WTC11 (cell line): ENCODE measurements around the gene CD46. TPM values are rescaled to one million over a fixed set of nuclear protein-coding genes. Genes with fewer than 3 reads are reported as not detected.

ENCODE experiments used
- ATAC-seq: fragments of 200-7000 bp; cut with Tn5 transposase; 2 replicates; pipeline ENCODE4 v1.10.0; 2021; ENCODE audit warnings: mild to moderate bottlenecking, moderate library complexity
- CTCF ChIA-PET: fragments of 300-600 bp; sonication (Branson Sonifier 250); formaldehyde crosslinking; loops from one replicate; lab custom pipeline; 2021; ENCODE audit warnings: antibody characterized with exemption; lab: Charles Lee
- POLR2A ChIA-PET: fragments of 350-600 bp; sonication (Branson Sonifier 250); formaldehyde crosslinking; loops from one replicate; lab custom pipeline; 2021; ENCODE audit warnings: antibody characterized with exemption; lab: Charles Lee
- DNase-seq: peaks from one replicate; pipeline ENCODE4 v3.0.0; 2021; ENCODE audit warnings: low spot score
- H3K27ac Mint-ChIP-seq: 2 replicates; pipeline ENCODE4 v1.8.0; 2021; ENCODE audit warnings: mixed read lengths
- H3K27me3 Mint-ChIP-seq: 2 replicates; pipeline ENCODE4 v1.8.0; 2021; ENCODE audit warnings: low read depth, mild to moderate bottlenecking, moderate library complexity, mixed read lengths
- H3K36me3 Mint-ChIP-seq: 2 replicates; pipeline ENCODE4 v1.8.0; 2021; ENCODE audit warnings: mixed read lengths
- H3K4me1 Mint-ChIP-seq: 2 replicates; pipeline ENCODE4 v1.8.0; 2022; ENCODE audit warnings: mixed read lengths
- H3K4me3 Mint-ChIP-seq: 2 replicates; pipeline ENCODE4 v1.8.0; 2021; ENCODE audit warnings: mild to moderate bottlenecking, moderate library complexity, mixed read lengths
- H3K9me3 Mint-ChIP-seq: 2 replicates; pipeline ENCODE4 v1.8.0; 2021; ENCODE audit warnings: mixed read lengths
- ARID4B ChIP-seq: sonication (generic); formaldehyde crosslinking; IDR thresholded peaks from 2 replicates; pipeline ENCODE4 v1.8.0; 2023; ENCODE audit warnings: missing genetic modification reagents, mild to moderate bottlenecking, borderline replicate concordance
- ATF3 ChIP-seq: sonication (generic); formaldehyde crosslinking; conservative IDR thresholded peaks from 2 replicates; pipeline ENCODE4 v1.8.1; 2022; ENCODE audit warnings: mild to moderate bottlenecking, missing genetic modification reagents
- CREB1 ChIP-seq: sonication (generic); formaldehyde crosslinking; IDR thresholded peaks from 2 replicates; pipeline ENCODE4 v1.8.0; 2023; ENCODE audit warnings: mild to moderate bottlenecking, missing genetic modification reagents
- GABPB1 ChIP-seq: sonication (generic); formaldehyde crosslinking; IDR thresholded peaks from 2 replicates; pipeline ENCODE4 v1.8.1; 2023; ENCODE audit warnings: mild to moderate bottlenecking, missing genetic modification reagents
- GRHL2 ChIP-seq: fragments of 250-450 bp; sonication (Bioruptor Pico); IDR thresholded peaks from 2 replicates; pipeline ENCODE4 v1.8.0; 2022; ENCODE audit warnings: mild to moderate bottlenecking, moderate library complexity; ENCODE audit not compliant: insufficient replicate concordance, severe bottlenecking
- HMGA2 ChIP-seq: fragments of 250-450 bp; sonication (Bioruptor Pico); IDR thresholded peaks from 2 replicates; pipeline ENCODE4 v1.4.0; 2021; ENCODE audit warnings: mild to moderate bottlenecking, moderate library complexity
- JAZF1 ChIP-seq: fragments of 250-450 bp; sonication (Bioruptor Pico); IDR thresholded peaks from 2 replicates; pipeline ENCODE4 v1.9.0; 2021; ENCODE audit warnings: moderate library complexity, mild to moderate bottlenecking, inconsistent platforms
- RELA ChIP-seq: sonication (generic); formaldehyde crosslinking; IDR thresholded peaks from 2 replicates; pipeline ENCODE4 v1.8.1; 2022; ENCODE audit warnings: missing genetic modification reagents, mild to moderate bottlenecking, borderline replicate concordance
- TP53 ChIP-seq: sonication (generic); formaldehyde crosslinking; IDR thresholded peaks from 2 replicates; pipeline ENCODE4 v1.8.1; 2023; ENCODE audit warnings: mild to moderate bottlenecking, missing genetic modification reagents
- USF1 ChIP-seq: sonication (generic); formaldehyde crosslinking; IDR thresholded peaks from 2 replicates; pipeline ENCODE4 v1.8.0; 2022; ENCODE audit warnings: mild to moderate bottlenecking, missing genetic modification reagents
- ZNF416 ChIP-seq: fragments of 250-450 bp; sonication (Bioruptor Pico); IDR thresholded peaks from 2 replicates; pipeline ENCODE4 v1.9.0; 2021; ENCODE audit warnings: mild to moderate bottlenecking, inconsistent platforms
- ZNF425 ChIP-seq: fragments of 250-450 bp; sonication (Bioruptor Pico); conservative IDR thresholded peaks from 2 replicates; pipeline ENCODE4 v1.9.0; 2021; ENCODE audit warnings: mild to moderate bottlenecking
- total RNA-seq: library from RNA; stranded (reverse); gene quantifications from 3 replicates; pipeline ENCODE4 v1.2.3, GENCODE V29; 2021
- TF ChIP-seq, protein P1 (sequence below): sonication (generic); formaldehyde crosslinking; IDR thresholded peaks from 2 replicates; pipeline ENCODE4 v1.8.1; 2022; ENCODE audit warnings: low read depth, missing genetic modification reagents, borderline replicate concordance
- TF ChIP-seq, protein P2 (sequence below): sonication (generic); formaldehyde crosslinking; IDR thresholded peaks from 2 replicates; pipeline ENCODE4 v1.8.0; 2022; ENCODE audit warnings: mild to moderate bottlenecking, missing genetic modification reagents
- TF ChIP-seq, protein P3 (sequence below): fragments of 250-450 bp; sonication (Bioruptor Pico); IDR thresholded peaks from 2 replicates; pipeline ENCODE4 v1.9.0; 2021; ENCODE audit warnings: moderate library complexity, mild to moderate bottlenecking, inconsistent platforms, borderline replicate concordance
- TF ChIP-seq, protein P4 (sequence below): sonication (generic); formaldehyde crosslinking; IDR thresholded peaks from 2 replicates; pipeline ENCODE4 v1.8.0; 2023; ENCODE audit warnings: missing genetic modification reagents
- TF ChIP-seq, protein P5 (sequence below): fragments of 250-450 bp; sonication (Bioruptor Pico); IDR thresholded peaks from 2 replicates; pipeline ENCODE4 v1.9.0; 2021; ENCODE audit warnings: mild to moderate bottlenecking

The CD46 gene
- total RNA-seq, 1 experiment from 2014 or later: 150 TPM

DNA sequence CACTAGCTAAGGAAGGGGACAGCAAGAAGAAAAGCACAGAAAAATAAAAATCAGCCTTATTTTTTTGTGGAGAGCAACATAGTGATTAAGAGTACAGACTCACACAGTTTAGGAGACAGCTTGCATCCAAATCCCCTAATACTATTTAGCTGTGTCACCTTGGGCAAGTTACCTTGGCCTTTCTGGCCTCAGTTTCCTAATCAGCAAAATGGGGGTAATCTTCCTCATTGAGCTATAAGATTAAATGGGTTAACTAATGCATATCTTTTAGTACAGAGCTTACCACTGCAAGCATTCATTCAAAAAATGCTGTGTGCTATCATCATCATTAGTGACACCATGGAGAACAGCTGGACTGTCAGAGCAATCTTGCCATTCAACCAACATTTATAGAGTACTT lies 77.7 kb downstream of the CD46 start:
- H3K9me3 Mint-ChIP-seq: no peaks in the 10 kb centered on the region
- H3K27me3 Mint-ChIP-seq: no peaks in the 10 kb centered on the region
- TF ChIP-seq GRHL2 (CRISPR knock-in tag): no peak
- TF ChIP-seq ATF3 (CRISPR knock-in tag): no peak
- TF ChIP-seq, protein P1, sequence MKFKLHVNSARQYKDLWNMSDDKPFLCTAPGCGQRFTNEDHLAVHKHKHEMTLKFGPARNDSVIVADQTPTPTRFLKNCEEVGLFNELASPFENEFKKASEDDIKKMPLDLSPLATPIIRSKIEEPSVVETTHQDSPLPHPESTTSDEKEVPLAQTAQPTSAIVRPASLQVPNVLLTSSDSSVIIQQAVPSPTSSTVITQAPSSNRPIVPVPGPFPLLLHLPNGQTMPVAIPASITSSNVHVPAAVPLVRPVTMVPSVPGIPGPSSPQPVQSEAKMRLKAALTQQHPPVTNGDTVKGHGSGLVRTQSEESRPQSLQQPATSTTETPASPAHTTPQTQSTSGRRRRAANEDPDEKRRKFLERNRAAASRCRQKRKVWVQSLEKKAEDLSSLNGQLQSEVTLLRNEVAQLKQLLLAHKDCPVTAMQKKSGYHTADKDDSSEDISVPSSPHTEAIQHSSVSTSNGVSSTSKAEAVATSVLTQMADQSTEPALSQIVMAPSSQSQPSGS (CRISPR knock-in tag): no peak
- TF ChIP-seq ZNF425 (CRISPR knock-in tag): no peak
- no peak for TF ChIP-seq ZNF416 (CRISPR knock-in tag)
- no peak for TF ChIP-seq GABPB1 (CRISPR knock-in tag)
- TF ChIP-seq CREB1 (CRISPR knock-in tag): no peak
- ATAC-seq (no peak), DNase-seq (no peak)
- H3K27ac Mint-ChIP-seq: no peak overlapping the region
- H3K4me1 Mint-ChIP-seq: peaks cover 3% of the 10 kb centered on the region; the same call in 1 of the 2 replicates
- CTCF ChIA-PET: interaction anchor here (1.0 to 7.0 kb wide), 11 partner anchors 11 to 168 kb away, joined by 3 to 66 read pairs (median 7); no protein-coding TSS in a partner anchor
- H3K36me3 Mint-ChIP-seq: no peaks in the 10 kb centered on the region
- POLR2A ChIA-PET: interaction anchor here (1.1 to 1.5 kb wide), 2 partner anchors 94 to 133 kb away, joined by 3 read pairs; no protein-coding TSS in a partner anchor
- no peak overlapping the region for H3K4me3 Mint-ChIP-seq

- Mint-ChIP-seq H3K4me3 (no peak overlapping the region), H3K36me3 (no peaks in the 10 kb centered on the region), H3K27ac (no peak overlapping the region), H3K4me1 (peaks cover 3% of the 10 kb centered on the region; the same call in 1 of the 2 replicates), H3K9me3 (no peaks in the 10 kb centered on the region), H3K27me3 (no peaks in the 10 kb centered on the region)
- no peak for ATAC-seq
- DNase-seq: no peak
- POLR2A ChIA-PET: no interaction called here
- CTCF ChIA-PET: interaction anchor here (0.5 to 7.0 kb wide), 5 partner anchors 10 to 132 kb away, joined by 4 to 66 read pairs (median 6); no protein-coding TSS in a partner anchor
- TF ChIP-seq, protein P2, sequence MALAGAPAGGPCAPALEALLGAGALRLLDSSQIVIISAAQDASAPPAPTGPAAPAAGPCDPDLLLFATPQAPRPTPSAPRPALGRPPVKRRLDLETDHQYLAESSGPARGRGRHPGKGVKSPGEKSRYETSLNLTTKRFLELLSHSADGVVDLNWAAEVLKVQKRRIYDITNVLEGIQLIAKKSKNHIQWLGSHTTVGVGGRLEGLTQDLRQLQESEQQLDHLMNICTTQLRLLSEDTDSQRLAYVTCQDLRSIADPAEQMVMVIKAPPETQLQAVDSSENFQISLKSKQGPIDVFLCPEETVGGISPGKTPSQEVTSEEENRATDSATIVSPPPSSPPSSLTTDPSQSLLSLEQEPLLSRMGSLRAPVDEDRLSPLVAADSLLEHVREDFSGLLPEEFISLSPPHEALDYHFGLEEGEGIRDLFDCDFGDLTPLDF (CRISPR knock-in tag): no peak
- TF ChIP-seq ARID4B (CRISPR knock-in tag): no peak
- no peak for TF ChIP-seq JAZF1 (CRISPR knock-in tag)
- no peak for TF ChIP-seq ZNF425 (CRISPR knock-in tag)
- TF ChIP-seq CREB1 (CRISPR knock-in tag): no peak
- TF ChIP-seq TP53 (CRISPR knock-in tag): no peak
- TF ChIP-seq, protein P3, sequence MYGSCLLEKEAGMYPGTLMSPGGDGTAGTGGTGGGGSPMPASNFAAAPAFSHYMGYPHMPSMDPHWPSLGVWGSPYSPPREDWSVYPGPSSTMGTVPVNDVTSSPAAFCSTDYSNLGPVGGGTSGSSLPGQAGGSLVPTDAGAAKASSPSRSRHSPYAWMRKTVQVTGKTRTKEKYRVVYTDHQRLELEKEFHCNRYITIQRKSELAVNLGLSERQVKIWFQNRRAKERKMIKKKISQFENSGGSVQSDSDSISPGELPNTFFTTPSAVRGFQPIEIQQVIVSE (CRISPR knock-in tag): no peak
- TF ChIP-seq, protein P4, sequence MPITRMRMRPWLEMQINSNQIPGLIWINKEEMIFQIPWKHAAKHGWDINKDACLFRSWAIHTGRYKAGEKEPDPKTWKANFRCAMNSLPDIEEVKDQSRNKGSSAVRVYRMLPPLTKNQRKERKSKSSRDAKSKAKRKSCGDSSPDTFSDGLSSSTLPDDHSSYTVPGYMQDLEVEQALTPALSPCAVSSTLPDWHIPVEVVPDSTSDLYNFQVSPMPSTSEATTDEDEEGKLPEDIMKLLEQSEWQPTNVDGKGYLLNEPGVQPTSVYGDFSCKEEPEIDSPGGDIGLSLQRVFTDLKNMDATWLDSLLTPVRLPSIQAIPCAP (CRISPR knock-in tag): no peak
- TF ChIP-seq RELA: no peak
- TF ChIP-seq USF1: no peak
- TF ChIP-seq HMGA2 (CRISPR knock-in tag): no peak
- TF ChIP-seq, protein P5, sequence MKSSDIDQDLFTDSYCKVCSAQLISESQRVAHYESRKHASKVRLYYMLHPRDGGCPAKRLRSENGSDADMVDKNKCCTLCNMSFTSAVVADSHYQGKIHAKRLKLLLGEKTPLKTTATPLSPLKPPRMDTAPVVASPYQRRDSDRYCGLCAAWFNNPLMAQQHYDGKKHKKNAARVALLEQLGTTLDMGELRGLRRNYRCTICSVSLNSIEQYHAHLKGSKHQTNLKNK (CRISPR knock-in tag): no peak
Measured at GRCh38 chr1:207830788-207831187, 78.9 kb downstream of the CD46 start.
